ENCODE measurements around the gene CRMP1. TPM values are rescaled to one million over a fixed set of nuclear protein-coding genes. Genes with fewer than 3 reads are reported as not detected.

The CRMP1 gene
- total RNA-seq, 6 experiments from 2014 or later: 0.09 to 0.31 (median 0.10) TPM; not detected in 3

GRCh38 chr4:5893591-5893990 lies 705 bp upstream of the CRMP1 start:
- TF ChIP-seq POLR2A (IDR thresholded peaks at IDR 0.05): no peak
- TF ChIP-seq, protein P1, sequence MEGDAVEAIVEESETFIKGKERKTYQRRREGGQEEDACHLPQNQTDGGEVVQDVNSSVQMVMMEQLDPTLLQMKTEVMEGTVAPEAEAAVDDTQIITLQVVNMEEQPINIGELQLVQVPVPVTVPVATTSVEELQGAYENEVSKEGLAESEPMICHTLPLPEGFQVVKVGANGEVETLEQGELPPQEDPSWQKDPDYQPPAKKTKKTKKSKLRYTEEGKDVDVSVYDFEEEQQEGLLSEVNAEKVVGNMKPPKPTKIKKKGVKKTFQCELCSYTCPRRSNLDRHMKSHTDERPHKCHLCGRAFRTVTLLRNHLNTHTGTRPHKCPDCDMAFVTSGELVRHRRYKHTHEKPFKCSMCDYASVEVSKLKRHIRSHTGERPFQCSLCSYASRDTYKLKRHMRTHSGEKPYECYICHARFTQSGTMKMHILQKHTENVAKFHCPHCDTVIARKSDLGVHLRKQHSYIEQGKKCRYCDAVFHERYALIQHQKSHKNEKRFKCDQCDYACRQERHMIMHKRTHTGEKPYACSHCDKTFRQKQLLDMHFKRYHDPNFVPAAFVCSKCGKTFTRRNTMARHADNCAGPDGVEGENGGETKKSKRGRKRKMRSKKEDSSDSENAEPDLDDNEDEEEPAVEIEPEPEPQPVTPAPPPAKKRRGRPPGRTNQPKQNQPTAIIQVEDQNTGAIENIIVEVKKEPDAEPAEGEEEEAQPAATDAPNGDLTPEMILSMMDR (IDR thresholded peaks at IDR 0.05): no peak
- H3K36me3 ChIP-seq: no peaks in the 10 kb centered on the region
- no peak overlapping the region for H3K27ac ChIP-seq
- no peak overlapping the region for H3K4me3 ChIP-seq
- ATAC-seq: no peak
- H3K27me3 ChIP-seq: peaks cover 5 to 17% of the 10 kb centered on the region in 2 donors
- no peaks in the 10 kb centered on the region for H3K4me1 ChIP-seq
- no peaks in the 10 kb centered on the region for H3K9me3 ChIP-seq
- intact Hi-C loops (cut with DNase I): no loop called here
- DNase-seq: no peak
- 64% methylated on average over 5 of the region's 8 CpGs for WGBS (ENCODE audit: insufficient coverage, low coverage, low lambda C conversion rate, missing lambda C conversion rate)

DNA sequence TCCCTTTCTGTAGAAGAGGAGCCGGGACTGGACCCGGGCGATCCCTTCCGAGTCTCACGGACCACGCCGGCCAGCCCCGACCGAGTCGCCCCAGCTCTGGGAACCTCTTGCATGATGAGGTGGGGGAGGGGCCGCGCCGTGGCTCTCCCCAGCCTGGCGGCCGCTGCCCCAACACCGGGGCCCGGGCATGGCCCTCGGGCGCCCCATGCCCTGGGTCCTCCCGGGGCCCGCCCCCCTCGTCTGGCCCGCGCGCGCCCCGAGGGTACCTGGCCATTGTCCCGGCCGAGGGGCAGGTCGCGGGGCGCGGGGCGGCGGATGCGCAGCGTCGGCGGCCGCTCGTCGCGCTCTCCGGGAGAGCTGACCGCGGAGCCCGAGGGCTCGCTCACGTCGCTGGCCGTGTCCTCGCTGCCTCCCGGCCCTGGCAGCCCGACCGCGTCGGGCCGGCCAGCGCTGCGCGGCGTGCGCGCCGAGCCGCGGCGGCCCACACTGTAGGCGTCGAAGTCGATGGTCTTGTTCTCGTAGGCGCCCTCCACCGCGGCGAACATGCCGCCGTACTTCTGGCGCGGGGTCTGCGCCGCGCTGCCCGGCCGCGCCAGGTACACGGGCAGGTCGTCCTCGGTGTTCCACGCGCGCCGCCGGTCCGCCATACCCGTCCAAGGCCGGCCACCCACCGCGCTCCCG lies 423 bp downstream of the CRMP1 start:
- DNase-seq (no peak), ATAC-seq (no peak)
- intact Hi-C loops (cut with DNase I): no loop called here
- 5% methylated on average over 12 of the region's 100 CpGs for whole genome bisulfite sequencing (ENCODE audit: insufficient coverage, low coverage, low lambda C conversion rate, missing lambda C conversion rate)
- Histone ChIP-seq H3K27ac (no peak overlapping the region), H3K4me1 (no peaks in the 10 kb centered on the region), H3K36me3 (no peaks in the 10 kb centered on the region), H3K4me3 (no peak overlapping the region), H3K9me3 (no peaks in the 10 kb centered on the region), H3K27me3 (peaks cover 12 to 17% of the 10 kb centered on the region in 2 donors)
- TF ChIP-seq POLR2A (IDR thresholded peaks at IDR 0.05): no peak
- TF ChIP-seq, protein P1 (IDR thresholded peaks at IDR 0.05): no peak

- intact Hi-C loops (cut with DNase I): no loop called here
- ATAC-seq: no peak
- TF ChIP-seq POLR2A (IDR thresholded peaks at IDR 0.05): no peak
- Histone ChIP-seq H3K4me3 (no peak overlapping the region), H3K27ac (no peak overlapping the region), H3K36me3 (no peaks in the 10 kb centered on the region), H3K27me3 (peaks cover 12 to 22% of the 10 kb centered on the region in 2 donors), H3K4me1 (no peaks in the 10 kb centered on the region), H3K9me3 (no peaks in the 10 kb centered on the region)
- no peak for DNase-seq
- WGBS (ENCODE audit: insufficient coverage, low coverage, low lambda C conversion rate, missing lambda C conversion rate): 9% methylated on average over 27 of the region's 34 CpGs
Measured at GRCh38 chr4:5891563-5892322, 1.1 kb downstream of the CRMP1 start.

- DNase-seq (no peak), ATAC-seq (no peak)
- Histone ChIP-seq H3K4me3 (no peak overlapping the region), H3K36me3 (no peaks in the 10 kb centered on the region), H3K27me3 (peaks cover 12 to 22% of the 10 kb centered on the region in 2 donors), H3K27ac (no peak overlapping the region), H3K9me3 (no peaks in the 10 kb centered on the region), H3K4me1 (no peaks in the 10 kb centered on the region)
- WGBS (ENCODE audit: insufficient coverage, low coverage, low lambda C conversion rate, missing lambda C conversion rate): 6% methylated on average over 21 of the region's 41 CpGs
- TF ChIP-seq POLR2A (IDR thresholded peaks at IDR 0.05): no peak
- intact Hi-C loops (cut with DNase I): no loop called here
Measured at GRCh38 chr4:5890063-5890727, 2.7 kb downstream of the CRMP1 start.

- Histone ChIP-seq H3K4me1 (no peaks in the 10 kb centered on the region), H3K36me3 (no peaks in the 10 kb centered on the region), H3K9me3 (no peaks in the 10 kb centered on the region), H3K4me3 (no peak overlapping the region), H3K27me3 (peaks cover 12 to 22% of the 10 kb centered on the region in 2 donors), H3K27ac (no peak overlapping the region)
- no peak for ATAC-seq
- intact Hi-C loops (cut with DNase I): no loop called here
- TF ChIP-seq POLR2A (IDR thresholded peaks at IDR 0.05): no peak
- TF ChIP-seq, protein P1 (IDR thresholded peaks at IDR 0.05): no peak
- WGBS (ENCODE audit: insufficient coverage, low coverage, low lambda C conversion rate, missing lambda C conversion rate): 17% methylated on average over 5 of the region's 8 CpGs
- DNase-seq: no peak
Measured at GRCh38 chr4:5889002-5889696, 3.7 kb downstream of the CRMP1 start.
